Sigmoid colon (tissue), 7 donors: ENCODE measurements around the gene SLC45A2. TPM values are rescaled to one million over a fixed set of nuclear protein-coding genes. Genes with fewer than 3 reads are reported as not detected.

Source experiments
- DNase-seq: peaks from one replicate; pipeline ENCODE4 v3.0.0-alpha.2; 2019
- H3K27ac ChIP-seq, 4 donors: fragments of 200-600 bp; sonication (generic); one replicate each; pipeline ENCODE4 v1.5.1; 2016 to 2019; ENCODE audit warnings: mild to moderate bottlenecking in 1 of 4
- H3K27me3 ChIP-seq, 3 donors: fragments of 200-600 bp; sonication (generic); one replicate each; pipeline ENCODE4 v1.5.1; 2019; ENCODE audit warnings: mild to moderate bottlenecking in 1 of 3
- H3K36me3 ChIP-seq, 4 donors: fragments of 200-600 bp; sonication (generic); one replicate each; pipeline ENCODE4 v1.5.1; 2016 to 2019
- H3K4me1 ChIP-seq, 4 donors: fragments of 200-600 bp; sonication (generic); one replicate each; pipeline ENCODE4 v1.5.1; 2017 to 2019
- H3K4me3 ChIP-seq, 4 donors: fragments of 200-600 bp; sonication (generic); one replicate each; pipeline ENCODE4 v1.5.1; 2017 to 2019; ENCODE audit warnings: mild to moderate bottlenecking in 2 of 4, moderate library complexity in 1 of 4
- H3K9me3 ChIP-seq, 4 donors: fragments of 200-600 bp in 3 of 4; sonication (generic) in 3 of 4; one replicate each; pipeline versions ENCODE4 v1.5.1 to v1.6.1; 2013 to 2019
- EP300 ChIP-seq, 4 donors: sonication (generic); formaldehyde crosslinking; IDR thresholded peaks; one replicate each; pipeline ENCODE4 v1.6.1; 2017; ENCODE audit warnings: antibody characterized with exemption in 4 of 4
- POLR2A ChIP-seq, 2 donors: fragments of 450-650 bp; IDR thresholded peaks; one replicate each; pipeline ENCODE4 v1.6.1; 2016; ENCODE audit warnings: antibody characterized with exemption in 2 of 2, mild to moderate bottlenecking in 2 of 2, moderate library complexity in 2 of 2
- POLR2AphosphoS5 ChIP-seq, 4 donors: sonication (generic); formaldehyde crosslinking; IDR thresholded peaks; one replicate each; pipeline ENCODE4 v1.6.1; 2017; ENCODE audit warnings: antibody characterized with exemption in 4 of 4
- WGBS, 2 donors: extraction: QIAGEN DNeasy Blood & Tissue Kit; methylation state at CpG; one replicate each; pipeline ENCODE4 v1.1.7; 2013; 5-methylcytosine and 5-hydroxymethylcytosine counted together
- intact Hi-C: fragments of 100-400 bp; cut with DNase I; formaldehyde crosslinking; loops from one replicate; pipeline ENCODE4 v1.15.1; 2023
- polyA plus RNA-seq, 3 donors: library from polyadenylated mRNA; stranded (reverse); fragments of 200-250 nt; gene quantifications; one replicate each; pipeline ENCODE4 v1.2.3, GENCODE V29; 2013
- total RNA-seq, 4 donors: library from RNA; depleted of rRNA; stranded (reverse); fragments of >200 nt; gene quantifications; one replicate each; pipeline ENCODE4 v1.1.0, GENCODE V29; 2016
- TF ChIP-seq, protein P1 (sequence below), 4 experiments: fragments of 450-650 bp in 3 of 4; fragments of 200-600 bp in 1 of 4; IDR thresholded peaks; one replicate each; pipeline ENCODE4 v1.5.1; 2016 to 2019; ENCODE audit warnings: antibody characterized with exemption in 4 of 4, mild to moderate bottlenecking in 3 of 4, moderate library complexity in 2 of 4
- donor health status: healthy with polysubstance abuse.
- donor health status: Bipolar disorder and iron deficiency.
- donor health status: healthy.

SLC45A2 gene
- total and polyA plus RNA-seq, 7 donors = 0.03 to 0.27 TPM; not detected in 5

DNA sequence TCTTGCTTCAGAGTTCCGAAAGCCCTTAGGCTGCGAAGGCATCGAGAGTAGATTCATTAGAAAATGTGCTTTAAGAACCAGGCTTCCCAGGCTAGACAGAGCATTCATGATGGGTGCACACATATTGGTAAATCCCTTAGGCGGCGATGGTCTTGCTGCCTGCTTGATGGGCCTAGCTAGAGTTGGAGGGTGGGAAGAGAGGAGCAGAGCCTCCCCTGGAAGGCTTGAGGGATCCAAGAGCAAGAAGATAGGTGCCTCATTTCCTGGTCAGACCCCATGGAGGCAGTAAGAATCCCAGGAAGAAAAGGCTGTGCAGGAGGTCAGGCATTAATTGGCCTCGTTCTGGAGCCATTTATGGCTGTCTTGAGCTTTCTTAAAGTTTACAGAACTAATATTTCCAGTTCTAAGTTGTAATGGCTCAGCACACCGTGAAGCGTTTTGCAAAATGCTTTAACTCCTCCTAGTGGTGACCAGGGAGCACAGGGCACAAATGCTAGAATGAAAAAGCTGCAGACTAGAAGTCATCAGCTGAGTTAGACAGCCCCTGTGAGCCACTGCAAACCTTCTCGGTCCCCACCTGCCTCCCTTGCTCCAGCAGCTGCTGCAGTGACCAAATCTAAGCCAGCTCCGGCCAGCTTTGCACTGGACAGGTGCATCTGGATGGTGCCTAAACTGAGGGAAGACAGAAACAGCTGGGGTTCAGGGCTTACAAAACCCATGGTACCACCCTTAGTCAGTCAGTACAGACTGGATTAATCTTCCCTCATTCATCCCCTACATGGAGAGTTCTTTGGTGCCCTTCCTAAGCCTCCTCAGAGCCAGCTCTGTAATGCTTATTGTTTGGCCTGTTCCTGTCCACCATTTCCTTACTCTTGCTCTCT lies 14.7 kb downstream of the SLC45A2 start:
- intact Hi-C loops = no loop called here
- H3K4me3 ChIP-seq = no peak overlapping the region
- H3K9me3 ChIP-seq = no peaks in the 10 kb centered on the region
- no peaks in the 10 kb centered on the region for H3K27me3 ChIP-seq
- DNase-seq = no peak
- H3K27ac ChIP-seq = no peak overlapping the region
- 48 to 56% methylated on average over 10 of the region's 10 CpGs for WGBS, 2 donors
- H3K36me3 ChIP-seq = no peaks in the 10 kb centered on the region
- TF ChIP-seq EP300 (IDR thresholded peaks at IDR 0.05) = no peak
- TF ChIP-seq, protein P1, sequence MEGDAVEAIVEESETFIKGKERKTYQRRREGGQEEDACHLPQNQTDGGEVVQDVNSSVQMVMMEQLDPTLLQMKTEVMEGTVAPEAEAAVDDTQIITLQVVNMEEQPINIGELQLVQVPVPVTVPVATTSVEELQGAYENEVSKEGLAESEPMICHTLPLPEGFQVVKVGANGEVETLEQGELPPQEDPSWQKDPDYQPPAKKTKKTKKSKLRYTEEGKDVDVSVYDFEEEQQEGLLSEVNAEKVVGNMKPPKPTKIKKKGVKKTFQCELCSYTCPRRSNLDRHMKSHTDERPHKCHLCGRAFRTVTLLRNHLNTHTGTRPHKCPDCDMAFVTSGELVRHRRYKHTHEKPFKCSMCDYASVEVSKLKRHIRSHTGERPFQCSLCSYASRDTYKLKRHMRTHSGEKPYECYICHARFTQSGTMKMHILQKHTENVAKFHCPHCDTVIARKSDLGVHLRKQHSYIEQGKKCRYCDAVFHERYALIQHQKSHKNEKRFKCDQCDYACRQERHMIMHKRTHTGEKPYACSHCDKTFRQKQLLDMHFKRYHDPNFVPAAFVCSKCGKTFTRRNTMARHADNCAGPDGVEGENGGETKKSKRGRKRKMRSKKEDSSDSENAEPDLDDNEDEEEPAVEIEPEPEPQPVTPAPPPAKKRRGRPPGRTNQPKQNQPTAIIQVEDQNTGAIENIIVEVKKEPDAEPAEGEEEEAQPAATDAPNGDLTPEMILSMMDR (IDR thresholded peaks at IDR 0.05) = peak in 3 of 4 experiments; percentile 21 to 60 (median 45)
- peaks cover 0 to 8% (median 0%) of the 10 kb centered on the region in 4 donors for H3K4me1 ChIP-seq

DNA sequence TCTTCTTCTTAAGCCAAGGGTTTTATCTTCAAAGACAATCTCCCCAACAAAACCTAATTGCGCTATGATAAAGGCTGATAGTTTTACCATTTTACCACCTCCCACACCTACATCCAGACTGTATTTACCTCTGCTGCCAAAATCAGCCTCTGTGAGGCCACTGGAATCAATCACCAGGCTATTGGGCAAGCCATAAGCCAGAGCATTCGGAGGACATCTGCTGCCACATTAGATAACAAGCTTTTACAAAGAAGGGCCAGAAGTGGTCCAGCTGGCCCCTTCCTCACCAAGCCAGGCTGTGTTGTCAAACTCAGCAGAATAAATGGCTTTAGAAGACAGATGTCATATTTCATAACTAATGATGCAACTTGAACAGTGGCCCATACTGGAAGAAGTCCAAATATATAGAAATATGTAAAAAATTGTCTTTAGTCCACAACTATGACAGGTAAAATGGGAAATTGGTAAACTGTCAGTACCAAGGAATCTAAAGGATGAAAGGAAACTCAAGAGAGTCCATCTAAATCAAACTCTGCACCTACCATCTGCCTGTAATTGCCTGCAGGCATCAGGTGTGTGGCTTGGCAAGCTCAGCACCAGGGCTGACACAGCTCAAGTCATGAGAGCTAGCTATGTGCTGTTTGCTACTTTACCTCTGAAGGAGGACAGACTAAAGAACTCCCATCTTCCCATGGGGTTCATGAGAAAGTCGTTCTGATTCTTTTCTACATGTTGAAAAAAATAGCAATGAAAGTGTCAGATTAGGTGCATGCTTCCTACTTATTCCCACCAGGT lies 16.1 kb downstream of the SLC45A2 start:
- no peak for DNase-seq
- Histone ChIP-seq H3K9me3 (no peaks in the 10 kb centered on the region), H3K36me3 (no peaks in the 10 kb centered on the region), H3K27ac (no peak overlapping the region), H3K4me3 (no peak overlapping the region), H3K4me1 (no peaks in the 10 kb centered on the region), H3K27me3 (no peaks in the 10 kb centered on the region)
- TF ChIP-seq POLR2A (IDR thresholded peaks at IDR 0.05) (no peak), POLR2AphosphoS5 (IDR thresholded peaks at IDR 0.05) (no peak), EP300 (IDR thresholded peaks at IDR 0.05) (no peak)
- TF ChIP-seq, protein P1 (IDR thresholded peaks at IDR 0.05) = no peak
- 23 to 67% methylated on average over 3 of the region's 3 CpGs for WGBS, 2 donors
- intact Hi-C loops = no loop called here

DNA sequence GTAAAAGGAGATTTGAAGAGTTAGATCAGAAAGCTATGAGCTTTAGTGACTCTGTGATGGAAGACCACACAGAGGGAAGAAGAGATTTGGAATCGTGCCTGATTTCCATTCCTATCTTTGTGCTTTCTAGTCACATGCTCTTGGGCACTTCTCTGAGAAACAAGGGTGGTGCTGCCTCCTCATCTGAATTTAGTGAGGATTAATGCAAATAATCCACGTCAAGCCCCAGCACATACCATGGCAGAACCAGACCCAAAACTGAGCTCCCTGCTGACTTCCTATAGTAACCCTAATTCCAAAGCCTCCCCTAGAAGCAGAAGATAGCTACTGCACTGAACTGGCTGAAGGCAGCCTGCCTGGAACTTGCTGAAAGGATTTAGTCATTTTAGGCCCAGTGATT lies 17.7 kb downstream of the SLC45A2 start:
- Histone ChIP-seq H3K9me3 (no peaks in the 10 kb centered on the region), H3K27ac (no peak overlapping the region), H3K4me3 (no peak overlapping the region), H3K4me1 (no peaks in the 10 kb centered on the region), H3K27me3 (no peaks in the 10 kb centered on the region), H3K36me3 (no peaks in the 10 kb centered on the region)
- no peak for TF ChIP-seq POLR2AphosphoS5 (IDR thresholded peaks at IDR 0.05)
- TF ChIP-seq POLR2A (IDR thresholded peaks at IDR 0.05) = no peak
- TF ChIP-seq, protein P1 (IDR thresholded peaks at IDR 0.05) = no peak
- TF ChIP-seq EP300 (IDR thresholded peaks at IDR 0.05) = no peak
- intact Hi-C loops = no loop called here
- no peak for DNase-seq
- 58 to 73% methylated on average over 2 of the region's 2 CpGs for WGBS, 2 donors

DNA sequence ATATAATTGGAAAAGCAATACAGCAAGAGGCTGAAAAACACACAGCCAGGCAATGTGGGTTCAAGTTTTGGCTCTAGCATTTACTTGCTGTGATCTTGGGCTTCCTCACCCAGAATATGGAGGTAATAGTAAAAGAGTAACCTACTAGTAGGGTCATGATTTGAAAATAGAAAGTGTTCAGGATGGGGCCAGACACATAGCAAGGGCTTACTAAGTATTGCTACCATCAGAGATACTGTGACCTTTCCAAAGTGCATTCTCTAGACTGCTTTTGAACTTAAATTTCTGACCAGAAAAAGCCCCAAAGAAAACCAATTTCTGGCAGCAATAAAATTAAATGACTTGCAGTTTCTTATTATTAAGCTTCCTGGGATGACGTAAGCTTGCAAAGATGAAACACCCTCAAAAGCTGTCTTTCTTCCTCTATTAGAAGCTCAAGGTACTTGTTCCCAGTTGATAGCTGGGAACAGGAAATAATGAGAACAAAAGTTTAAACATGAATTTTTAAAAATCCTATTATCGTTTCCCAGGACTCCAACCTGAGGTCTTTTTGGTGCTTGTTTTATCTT lies 20.3 kb downstream of the SLC45A2 start:
- Histone ChIP-seq H3K36me3 (no peaks in the 10 kb centered on the region), H3K27ac (no peak overlapping the region), H3K9me3 (no peaks in the 10 kb centered on the region), H3K4me1 (no peaks in the 10 kb centered on the region), H3K27me3 (no peaks in the 10 kb centered on the region), H3K4me3 (no peak overlapping the region)
- no peak for DNase-seq
- 65 to 89% methylated on average over 2 of the region's 2 CpGs for WGBS, 2 donors
- TF ChIP-seq POLR2AphosphoS5 (IDR thresholded peaks at IDR 0.05) (no peak), EP300 (IDR thresholded peaks at IDR 0.05) (no peak), POLR2A (IDR thresholded peaks at IDR 0.05) (no peak)
- TF ChIP-seq, protein P1 (IDR thresholded peaks at IDR 0.05) = no peak
- intact Hi-C loops = no loop called here
